Brain pericyte (primary cell): Measurements from ENCODE around the gene TRIM27.
"Not testable (repeated sequence)": the region's sequence is repeated elsewhere in the genome, so short reads cannot be mapped to it uniquely, and the experiment has no call there.

Source experiments
- DNase-seq: peaks from one replicate; pipeline ENCODE4 v3.0.0-alpha.2; 2012; ENCODE audit warnings: low read depth, low spot score

Gene TRIM27

GRCh38 chr6:28864326-28864923 lies 59.4 kb downstream of the TRIM27 start:
- DNase-seq: no peak

GRCh38 chr6:28863604-28864325 lies 60.0 kb downstream of the TRIM27 start:
- peak; percentile 58 for DNase-seq

GRCh38 chr6:28862077-28862476 lies 61.7 kb downstream of the TRIM27 start:
- no peak for DNase-seq

GRCh38 chr6:28861339-28861738 lies 62.4 kb downstream of the TRIM27 start:
- no peak for DNase-seq

- no peak for DNase-seq
Observed at GRCh38 chr6:28860581-28860980, 63.2 kb downstream of the TRIM27 start.

DNA sequence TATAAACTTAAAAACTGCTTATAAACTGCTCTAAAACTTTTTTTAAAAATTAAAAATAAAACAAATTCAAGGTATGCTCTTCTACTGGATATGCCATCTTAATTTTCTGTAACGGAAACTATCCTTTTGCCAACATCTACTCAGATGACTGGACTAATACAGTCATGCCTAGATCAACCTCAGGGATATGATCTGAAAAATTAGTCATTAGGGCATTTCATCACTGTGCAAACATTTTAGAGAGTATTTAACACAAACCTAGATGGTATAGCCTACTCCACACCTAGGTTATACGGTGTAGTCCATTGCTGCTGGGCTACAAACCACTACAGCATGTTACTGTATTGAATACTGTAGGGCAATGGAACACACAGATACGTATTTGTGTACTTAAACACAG lies 64.8 kb downstream of the TRIM27 start:
- DNase-seq: no peak

DNA sequence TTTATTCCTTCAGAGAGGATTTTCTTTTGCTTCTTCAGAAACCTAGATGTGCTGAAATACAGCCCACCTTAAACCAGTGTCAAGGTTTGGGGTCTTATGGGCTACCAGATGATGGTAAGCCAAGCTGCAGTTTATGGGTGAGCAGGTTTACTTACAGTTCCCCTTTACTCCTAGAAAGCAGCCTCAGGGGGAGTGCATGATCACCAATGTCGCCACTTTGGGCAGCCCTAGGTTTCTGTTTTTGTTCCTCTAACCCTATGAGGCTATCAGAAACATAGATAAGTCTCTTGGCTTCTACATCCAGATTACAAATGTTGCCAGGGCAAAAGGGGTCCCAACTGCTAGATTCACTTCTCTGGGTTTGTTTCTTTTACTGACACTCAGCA lies 67.2 kb downstream of the TRIM27 start:
- no peak for DNase-seq

DNA sequence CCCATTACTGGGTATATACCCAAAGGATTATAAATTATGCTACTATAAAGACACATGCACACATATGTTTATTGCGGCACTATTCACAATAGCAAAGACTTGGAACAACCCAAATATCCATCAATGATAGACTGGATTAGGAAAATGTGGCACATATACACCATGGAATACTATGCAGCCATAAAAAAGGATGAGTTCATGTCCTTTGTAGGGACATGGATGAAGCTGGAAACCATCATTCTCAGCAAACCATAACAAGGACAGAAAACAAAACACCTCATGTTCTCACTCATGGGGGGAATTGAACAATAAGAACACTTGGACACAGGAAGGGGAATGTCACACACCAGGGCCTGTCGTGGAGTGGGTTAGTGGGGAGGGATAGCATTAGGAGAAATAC lies 69.4 kb downstream of the TRIM27 start:
- not testable (repeated sequence) for DNase-seq
